ENCODE data around the gene WDR13.
"Not testable (repeated sequence)": the region's sequence is repeated elsewhere in the genome, so short reads cannot be mapped to it uniquely, and the experiment has no call there.

The WDR13 gene

DNA sequence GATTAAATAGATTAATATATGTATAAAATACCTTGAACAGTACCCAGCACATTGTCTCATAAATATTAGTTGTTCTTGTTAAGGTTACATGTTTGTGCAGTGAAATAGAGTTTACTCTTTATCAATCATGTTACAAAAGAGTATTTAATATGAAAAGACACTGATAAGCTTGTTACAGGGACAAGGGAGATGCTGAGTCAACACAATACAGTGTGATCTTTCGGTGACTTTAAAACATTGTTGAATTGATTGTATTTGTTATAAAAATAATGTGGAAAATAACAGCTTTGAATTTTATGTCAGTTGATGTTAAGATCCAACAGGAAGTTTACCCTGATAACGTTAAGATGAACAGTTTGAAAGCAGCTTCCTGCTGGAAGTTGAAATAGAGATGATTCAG lies 1.4 kb upstream of the WDR13 start:
- DNase-seq, result no peak

DNA sequence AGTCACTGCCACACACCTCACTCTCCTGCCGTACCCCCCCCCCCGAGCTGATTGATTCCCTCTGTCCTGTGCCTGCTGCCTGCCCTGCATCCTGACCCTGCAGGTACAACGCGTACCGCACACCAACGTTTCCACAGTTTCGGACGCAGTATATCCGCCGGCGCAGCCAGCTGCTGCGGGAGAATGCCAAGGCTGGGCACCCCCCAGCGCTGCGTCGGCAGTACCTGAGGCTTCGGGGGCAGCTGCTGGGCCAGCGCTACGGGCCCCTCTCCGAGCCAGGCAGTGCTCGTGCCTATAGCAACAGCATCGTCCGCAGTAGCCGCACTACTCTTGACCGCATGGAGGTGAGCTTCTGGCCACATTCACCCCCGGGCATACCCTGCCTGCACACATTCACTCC lies 1.3 kb downstream of the WDR13 start:
- no peak for DNase-seq

DNA sequence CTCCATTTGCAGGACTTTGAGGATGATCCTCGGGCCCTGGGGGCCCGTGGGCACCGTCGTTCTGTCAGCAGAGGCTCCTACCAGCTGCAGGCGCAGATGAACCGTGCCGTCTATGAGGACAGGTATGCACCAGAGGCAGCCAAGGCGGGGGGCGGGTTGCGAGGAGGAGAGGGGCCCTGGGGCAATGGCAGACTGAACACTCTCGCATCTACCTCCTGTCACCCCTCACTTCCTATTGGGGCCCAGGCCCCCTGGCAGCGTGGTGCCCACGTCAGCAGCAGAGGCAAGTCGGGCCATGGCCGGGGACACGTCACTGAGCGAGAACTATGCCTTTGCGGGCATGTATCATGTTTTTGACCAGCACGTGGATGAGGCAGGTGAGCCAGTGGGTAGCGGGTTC lies 2.0 kb downstream of the WDR13 start:
- no peak for DNase-seq

DNA sequence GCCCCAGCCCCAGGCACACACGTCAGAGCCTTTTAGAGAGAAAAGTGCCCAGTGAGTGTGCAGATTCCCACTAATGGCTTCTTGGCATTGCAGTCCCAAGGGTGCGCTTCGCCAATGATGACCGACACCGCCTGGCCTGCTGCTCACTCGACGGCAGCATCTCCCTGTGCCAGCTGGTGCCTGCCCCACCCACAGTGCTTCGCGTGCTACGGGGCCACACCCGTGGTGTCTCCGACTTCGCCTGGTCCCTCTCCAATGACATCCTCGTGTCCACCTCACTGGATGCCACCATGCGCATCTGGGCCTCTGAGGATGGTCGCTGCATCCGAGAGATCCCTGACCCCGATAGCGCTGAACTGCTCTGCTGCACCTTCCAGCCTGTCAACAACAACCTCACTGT lies 2.9 kb downstream of the WDR13 start:
- DNase-seq, result no peak

DNA sequence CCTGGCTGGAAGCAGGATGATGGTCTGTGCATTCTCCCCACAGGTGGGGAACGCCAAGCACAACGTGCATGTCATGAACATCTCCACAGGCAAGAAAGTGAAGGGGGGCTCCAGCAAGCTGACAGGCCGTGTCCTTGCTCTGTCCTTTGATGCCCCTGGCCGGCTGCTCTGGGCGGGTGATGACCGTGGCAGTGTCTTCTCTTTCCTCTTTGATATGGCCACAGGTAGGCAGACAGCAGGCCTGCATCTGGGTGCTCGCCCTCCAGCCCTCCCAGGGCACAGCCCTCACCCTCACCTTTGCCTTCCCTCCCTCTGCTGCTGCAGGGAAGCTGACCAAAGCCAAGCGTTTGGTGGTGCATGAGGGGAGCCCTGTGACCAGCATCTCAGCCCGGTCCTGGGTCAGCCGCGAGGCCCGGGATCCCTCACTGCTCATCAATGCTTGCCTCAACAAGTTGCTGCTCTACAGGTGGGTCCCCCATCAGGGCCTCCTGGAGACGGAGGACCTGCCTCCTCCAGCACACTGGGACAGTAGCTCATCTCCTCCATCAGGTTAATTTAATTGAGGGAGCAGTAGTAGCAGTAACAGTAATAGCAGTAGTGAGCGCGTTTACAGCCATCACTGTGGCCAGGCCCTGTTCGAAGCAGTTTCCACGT lies 4.6 kb downstream of the WDR13 start:
- DNase-seq, result no peak

DNA sequence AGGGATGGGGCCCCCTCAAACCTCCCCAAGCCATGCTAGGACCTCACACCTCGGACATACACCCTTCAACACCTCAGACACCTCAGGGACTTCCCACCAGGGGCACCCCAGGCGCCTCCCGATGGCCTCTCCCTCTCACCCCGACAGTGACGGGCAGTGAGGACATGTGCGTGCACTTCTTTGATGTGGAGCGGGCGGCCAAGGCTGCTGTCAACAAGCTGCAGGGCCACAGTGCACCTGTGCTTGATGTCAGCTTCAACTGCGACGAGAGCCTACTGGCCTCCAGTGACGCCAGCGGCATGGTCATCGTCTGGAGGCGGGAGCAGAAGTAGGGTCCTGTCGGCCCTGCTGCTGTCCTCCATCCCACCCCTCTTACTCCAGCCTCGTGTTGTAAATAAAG lies 7.4 kb downstream of the WDR13 start:
- DNase-seq, result no peak

DNA sequence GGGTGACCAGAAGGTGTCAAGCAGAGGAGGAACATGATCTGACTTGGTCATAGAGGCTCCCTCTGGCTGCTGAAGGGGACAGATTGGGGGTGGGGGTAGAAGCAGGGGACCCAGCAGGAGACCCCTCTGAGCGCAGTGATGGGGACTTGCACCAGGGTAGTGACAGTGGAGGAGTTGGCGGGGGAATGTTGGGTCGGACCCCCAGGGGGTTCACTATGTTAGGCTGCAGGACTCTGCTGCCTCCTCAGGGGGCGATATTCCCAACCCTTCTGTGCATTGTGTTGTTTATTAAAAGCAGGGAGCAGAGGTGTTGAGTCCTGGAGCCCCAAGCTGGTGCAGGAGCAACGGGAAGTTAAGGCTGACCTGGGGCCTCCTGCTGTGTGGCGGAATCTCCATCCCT lies 8.8 kb downstream of the WDR13 start:
- DNase-seq, result no peak

DNA sequence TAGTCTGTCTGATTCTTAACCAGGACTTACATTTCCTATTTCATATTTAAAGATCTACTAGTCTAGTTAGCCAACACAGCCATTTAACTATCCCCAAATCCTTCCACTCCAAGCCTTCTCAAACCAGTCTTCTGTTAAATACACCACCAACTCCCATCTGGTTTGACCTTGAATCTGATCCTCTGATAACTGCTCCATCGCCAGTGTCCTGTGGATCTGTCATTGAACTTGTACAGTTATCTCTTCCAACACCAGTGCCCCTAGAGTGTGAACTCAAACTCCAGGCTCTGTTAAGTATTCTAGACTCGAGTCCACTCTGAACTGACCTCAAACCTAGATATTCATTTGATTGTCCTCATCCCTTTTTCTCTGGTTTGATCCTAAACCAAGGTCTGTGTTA lies 14.4 kb downstream of the WDR13 start:
- DNase-seq, result no peak

DNA sequence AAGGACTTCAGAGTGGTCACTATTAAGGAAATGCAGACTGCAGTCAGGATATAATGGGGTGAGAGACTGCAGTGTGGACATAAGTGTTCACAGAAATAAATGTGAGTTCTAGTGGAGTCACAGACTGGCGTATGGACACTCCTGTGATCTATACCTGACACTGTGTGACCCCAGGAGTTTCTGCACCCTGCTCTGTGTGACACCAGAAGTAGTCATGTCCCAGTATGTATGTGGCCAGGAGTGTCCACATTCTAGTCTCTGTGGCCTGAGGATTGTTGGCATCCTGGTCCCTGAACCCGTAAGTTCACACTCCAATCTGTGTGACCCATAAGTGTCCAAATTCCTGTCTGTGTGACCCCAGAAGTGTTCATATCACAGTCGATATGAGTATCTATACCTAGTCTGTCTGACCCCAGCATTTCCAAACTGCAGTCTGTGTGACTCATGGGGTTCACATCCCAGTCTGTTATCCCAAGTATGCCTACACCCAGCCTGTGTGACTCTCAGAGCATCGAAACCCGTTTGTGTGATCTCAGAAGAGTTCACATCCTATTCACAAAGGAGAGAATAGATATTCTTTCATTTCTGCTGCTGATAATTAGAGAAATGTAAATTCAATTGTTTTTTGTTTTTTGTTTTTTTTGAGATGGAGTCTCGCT lies 16.3 kb downstream of the WDR13 start:
- no peak for DNase-seq

DNA sequence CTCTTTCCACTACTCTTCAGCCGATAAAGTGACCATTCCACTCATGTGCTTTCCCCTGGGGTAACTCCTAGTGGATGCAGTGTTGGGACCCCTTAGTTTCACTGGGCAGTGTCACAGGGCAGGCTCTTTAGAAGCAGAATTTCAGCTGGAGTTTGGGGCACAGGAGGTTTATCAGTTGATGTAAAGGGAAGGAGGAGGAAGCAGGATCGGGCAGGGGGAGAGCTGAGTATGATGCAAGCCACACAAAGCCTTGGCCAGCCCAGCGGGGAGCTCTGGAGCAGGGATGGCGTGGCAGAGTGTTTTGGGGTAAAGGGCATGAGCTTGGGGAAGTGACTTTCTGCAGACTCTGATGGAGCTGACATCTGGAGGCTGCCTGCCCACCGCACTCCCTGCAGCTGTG lies 19.3 kb downstream of the WDR13 start:
- DNase-seq, result no peak

DNA sequence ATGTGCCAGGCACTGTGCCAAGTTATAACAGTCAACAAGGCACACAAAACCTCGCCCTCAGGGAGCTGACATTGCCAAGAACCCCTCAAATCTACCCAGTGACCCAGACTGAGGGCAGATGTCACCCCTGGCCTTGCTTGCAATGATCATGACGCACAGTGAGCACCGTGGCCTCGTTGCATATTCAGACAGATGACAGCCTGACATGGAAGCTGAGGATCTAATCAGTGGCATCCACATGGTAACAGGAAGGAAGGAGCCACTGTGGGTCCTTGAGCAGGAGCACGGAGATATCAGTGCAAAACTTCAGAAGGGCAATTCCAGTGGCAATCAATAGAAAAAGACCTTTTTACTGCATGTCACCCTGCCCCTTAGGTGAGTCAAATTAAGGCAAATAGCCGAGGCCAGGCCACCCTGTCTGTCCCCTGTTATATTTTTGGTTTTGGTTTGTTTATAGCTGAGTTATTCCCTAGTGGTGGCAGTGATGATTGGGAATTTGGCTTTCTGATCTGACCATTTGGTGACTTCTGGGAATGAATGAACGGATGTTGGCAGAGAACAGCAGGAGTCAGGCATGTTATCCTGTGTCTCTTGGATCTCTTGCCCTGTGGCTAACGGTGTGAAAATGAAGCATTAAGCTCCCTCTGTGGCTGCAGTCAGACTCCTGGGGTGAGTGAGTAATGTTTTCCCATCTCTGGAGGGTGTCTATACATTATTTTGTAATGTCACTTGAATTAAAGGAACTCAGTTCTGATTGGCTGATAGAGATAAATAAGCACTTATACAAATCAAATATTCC lies 20.4 kb downstream of the WDR13 start:
- no peak for DNase-seq

DNA sequence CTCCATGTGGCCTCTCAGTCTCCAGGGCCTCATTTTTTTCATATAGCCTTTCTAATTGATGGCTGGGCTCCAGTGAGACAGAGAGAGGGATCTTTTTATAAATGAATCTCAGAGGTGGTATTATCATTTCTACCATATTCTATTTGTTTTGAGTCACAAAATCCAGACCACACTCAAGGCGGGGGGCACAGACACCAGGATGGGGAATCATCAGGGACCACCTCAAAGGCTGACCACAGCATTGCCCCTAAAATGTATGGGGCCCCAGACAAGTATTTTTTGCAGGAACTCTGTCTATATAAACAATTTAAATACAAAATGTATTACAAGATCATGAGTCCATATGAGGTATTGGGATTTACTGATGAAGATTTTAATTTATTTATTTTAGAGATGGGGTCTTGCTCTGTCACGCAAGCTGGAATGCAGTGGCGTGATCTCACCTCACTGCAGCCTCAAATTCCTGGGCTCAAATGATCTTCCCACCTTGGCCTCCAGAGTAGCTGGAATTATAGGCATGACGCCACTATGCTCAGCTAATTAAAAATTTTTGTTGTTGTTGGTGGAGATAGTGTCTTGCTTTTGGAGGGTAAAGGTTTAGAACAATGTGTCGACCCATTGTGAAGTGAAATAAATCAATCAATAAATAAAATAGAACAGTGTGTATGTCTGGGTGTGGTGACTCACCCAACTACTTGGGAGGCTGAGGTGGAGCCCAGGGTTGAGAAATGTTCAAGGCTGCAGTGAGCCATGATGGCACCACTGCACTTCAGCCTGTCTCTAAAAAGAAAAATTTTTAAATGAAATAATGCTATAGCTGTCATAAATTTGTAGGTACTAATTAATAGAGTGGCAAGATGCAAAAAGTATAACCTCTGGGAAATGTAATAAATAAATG lies 29.4 kb downstream of the WDR13 start:
- DNase-seq, result no peak

DNA sequence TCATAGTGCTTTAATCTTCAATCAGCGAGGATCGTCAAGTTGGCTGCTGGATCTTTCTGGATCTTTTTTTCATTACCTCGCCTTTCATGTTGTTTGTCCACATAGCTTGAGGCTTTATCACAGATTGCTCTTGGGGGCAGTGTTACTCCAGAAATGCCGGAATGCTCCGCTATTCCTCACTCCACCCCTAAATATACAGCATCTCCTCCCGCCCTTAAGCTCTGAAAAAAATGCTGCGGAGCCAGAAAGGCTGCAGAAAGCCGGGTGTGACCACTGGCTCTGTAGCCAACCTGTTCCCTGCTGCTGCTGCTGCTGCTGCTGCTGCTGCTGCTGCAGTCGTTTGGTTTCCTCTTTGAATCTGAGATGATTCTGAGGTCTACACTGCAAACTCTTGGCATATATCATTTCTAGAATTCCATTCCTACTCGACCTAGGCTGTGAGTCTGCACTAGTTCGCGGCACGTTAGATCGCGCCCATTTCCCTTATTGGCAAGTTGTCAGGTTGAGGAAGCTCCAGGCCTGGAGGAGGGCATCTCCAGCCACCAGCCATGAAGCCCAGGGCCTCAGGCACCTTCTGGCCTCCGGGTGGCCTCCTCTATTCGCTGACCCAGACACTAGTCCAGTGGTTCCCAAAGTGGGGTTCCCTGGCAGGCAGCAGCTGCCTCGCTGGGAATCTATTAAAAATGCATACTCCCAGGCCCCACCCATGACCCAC lies 34.2 kb downstream of the WDR13 start:
- DNase-seq, result peak; percentile 26

DNA sequence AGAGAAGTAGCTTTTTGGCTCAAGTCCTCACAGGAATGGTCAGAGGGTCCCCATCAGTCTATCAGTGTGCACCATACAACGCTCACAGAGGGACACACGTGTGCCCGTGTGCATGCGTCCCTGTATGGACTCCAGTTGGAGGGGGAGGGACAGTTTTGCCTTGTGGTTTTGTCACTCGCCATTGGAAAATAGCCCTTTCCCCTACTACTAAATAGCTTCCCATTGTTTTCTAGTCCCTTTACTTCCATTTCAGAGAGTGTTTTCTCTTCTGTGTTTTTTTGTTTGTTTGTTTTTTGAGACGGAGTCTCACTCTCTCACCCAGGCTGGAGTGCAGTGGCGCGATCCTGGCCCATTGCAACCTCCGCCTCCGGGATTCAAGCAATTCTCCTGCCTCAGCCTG lies 34.9 kb downstream of the WDR13 start:
- no peak for DNase-seq

DNA sequence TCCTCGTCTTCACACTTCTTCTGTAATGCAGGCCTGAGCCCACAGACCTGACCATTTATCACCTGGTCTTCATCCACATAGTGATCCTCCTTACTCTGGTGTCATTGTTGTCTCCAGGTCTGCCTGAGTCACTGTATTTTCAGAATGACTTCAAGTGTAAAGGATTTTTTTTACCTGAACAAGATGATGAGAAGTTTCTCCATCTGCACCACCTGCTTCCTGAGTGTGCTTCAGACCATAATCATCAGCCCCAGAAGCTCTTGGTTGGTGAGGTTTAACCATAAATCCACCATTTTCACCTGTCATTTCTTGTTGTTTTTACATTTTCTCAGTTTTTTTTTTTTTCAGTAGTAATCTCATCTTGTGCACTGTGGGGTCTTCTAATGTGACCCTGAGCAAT lies 39.0 kb downstream of the WDR13 start:
- no peak for DNase-seq

DNA sequence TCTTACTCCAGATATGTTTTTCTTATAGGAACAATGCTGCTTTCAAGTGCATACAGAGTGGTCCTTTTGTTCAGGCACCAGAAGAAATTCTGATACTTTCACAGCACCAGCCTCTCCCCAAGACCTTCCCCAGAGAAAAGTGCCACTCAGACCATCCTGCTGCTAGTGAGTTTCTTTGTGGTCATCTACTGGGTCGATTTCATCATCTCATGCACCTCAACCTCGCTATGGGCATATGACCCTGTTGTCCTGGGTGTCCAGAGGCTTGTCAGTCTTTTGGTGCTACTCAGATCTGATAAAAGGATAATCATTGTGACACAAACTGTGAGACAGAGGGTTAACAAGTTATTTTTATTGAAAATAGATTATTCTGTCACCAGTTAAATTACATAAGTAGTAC lies 39.5 kb downstream of the WDR13 start:
- DNase-seq, result no peak

DNA sequence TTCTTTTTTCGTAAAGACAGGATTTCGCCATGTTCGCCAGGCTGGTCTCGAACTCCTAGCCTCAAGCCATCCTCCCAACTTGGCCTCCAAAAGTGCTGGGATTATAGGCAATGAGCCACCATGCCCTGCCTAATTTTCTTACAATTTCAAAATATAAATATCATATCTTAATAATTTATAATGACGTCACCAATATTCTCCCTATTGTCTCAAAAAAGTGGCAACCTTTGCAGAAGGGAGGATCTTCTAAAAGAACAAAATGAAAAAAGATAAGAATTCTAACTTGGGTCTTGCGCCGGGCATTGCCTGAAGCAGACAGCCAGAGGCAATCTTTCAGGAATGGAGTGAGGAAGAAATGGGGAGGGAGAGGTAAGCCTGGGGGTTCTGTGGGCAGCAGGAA lies 48.4 kb downstream of the WDR13 start:
- DNase-seq, result no peak

DNA sequence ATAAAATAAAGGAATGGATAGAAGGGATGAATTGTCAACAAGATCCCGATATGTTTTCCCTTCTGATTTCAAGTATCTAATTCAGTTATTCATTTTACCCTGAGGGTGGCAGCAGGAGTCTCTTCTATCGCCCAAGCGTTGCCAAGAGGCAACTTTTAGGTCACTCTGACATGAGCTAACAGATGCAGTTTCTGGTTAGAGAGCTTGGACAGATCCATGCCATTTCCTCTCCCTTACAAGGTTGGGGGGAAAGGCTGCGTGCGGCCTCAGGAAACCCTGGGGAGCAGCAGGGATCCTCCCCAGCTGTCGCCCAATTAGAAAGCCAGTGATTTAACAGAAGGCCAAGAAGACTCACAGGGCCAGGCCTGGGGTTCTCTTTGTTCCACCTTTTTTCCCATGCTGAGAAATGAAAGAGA lies 51.1 kb downstream of the WDR13 start:
- peak; percentile 5 for DNase-seq

DNA sequence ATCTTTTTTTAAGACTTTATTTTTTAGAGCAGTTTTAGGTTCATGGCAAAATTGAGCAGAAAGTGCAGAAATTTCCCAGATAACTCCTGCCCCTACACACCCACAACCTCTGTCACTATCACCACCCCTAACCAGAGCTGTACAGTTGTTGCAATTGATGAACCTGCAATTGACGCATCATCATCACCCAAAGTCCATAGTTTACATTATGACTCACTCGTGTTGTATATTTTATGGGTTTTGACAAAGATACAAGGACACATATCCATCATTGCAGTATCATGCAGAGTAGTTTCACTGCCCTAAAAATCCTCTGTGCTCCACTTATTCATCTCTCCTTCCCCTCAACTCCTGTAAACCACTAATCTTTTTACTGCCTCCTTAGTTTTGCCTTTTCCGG lies 51.8 kb downstream of the WDR13 start:
- DNase-seq, result no peak

DNA sequence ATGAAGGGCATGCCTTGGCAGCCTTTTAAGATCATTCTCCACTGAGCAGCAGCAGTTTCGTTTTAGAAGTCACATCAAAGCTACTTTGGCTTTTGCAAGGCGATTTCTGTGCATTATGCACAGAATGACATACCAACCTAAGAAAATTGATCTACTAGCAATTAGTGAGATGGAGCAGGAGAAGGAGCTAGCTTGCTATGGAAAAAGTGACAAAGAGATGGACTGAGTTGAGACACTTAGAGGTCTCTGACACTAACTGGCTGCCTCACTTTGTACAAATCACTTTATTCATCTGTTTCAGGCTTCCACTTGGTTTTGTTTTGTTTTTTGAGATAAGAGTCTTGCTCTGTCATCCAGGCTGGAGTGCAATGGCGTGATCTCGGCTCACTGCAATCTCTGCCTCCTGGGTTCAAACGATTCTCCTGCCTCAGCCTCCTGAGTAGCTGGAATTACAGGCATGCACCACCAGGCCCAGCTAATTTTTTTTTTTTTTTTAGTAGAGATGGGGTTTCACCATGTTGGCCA lies 54.8 kb downstream of the WDR13 start:
- not testable (repeated sequence) for DNase-seq

DNA sequence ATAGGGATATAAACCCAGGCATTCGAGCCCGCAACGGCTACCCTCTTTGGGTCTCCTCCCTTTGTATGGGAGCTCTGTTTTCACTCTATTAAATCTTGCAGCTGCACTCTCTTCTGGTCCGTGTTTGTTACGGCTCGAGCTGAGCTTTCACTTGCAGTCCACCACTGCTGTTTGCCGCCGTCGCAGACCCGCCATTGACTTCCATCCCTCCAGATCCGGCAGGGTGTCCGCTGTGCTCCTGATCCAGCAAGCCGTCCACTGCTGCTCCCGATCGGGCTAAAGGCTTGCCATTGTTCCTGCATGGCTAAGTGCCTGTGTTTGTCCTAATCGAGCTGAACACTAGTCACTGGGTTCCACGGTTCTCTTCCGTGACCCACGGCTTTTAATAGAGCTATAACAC lies 57.5 kb downstream of the WDR13 start:
- DNase-seq, result not testable (repeated sequence)

Measured in stimulated activated CD4-positive, alpha-beta T cell treated with anti-CD3 and anti-CD28 coated beads, Interleukin-4, amount 100 ng/mL, for 1 hour (primary cell).